Thoracic aorta (tissue), 2 donors: ENCODE measurements around the gene APOC3. TPM values are rescaled to one million over a fixed set of nuclear protein-coding genes. Genes with fewer than 3 reads are reported as not detected.

ENCODE experiments used
- ATAC-seq: fragments of 150-250 bp; one replicate; pipeline ENCODE4 v1.8.0; 2017; ENCODE audit warnings: low read depth; ENCODE audit not compliant: insufficient number of reproducible peaks, low FRiP score
- DNase-seq: peaks from one replicate; pipeline ENCODE4 v3.0.0-alpha.2; 2020; ENCODE audit warnings: low spot score
- H3K27ac ChIP-seq, 2 donors: fragments of 200-600 bp; sonication (generic); 1 replicate in 1 of 2; 2 replicates in 1 of 2; pipeline ENCODE4 v1.5.1; 2016; ENCODE audit warnings: mild to moderate bottlenecking in 2 of 2, moderate library complexity in 2 of 2
- H3K27me3 ChIP-seq: fragments of 200-600 bp; sonication (generic); replicated peaks from 2 replicates; pipeline ENCODE4 v1.6.0; 2016; ENCODE audit warnings: mild to moderate bottlenecking; ENCODE audit not compliant: insufficient read depth
- H3K36me3 ChIP-seq: fragments of 200-600 bp; sonication (generic); one replicate; pipeline ENCODE4 v1.5.1; 2016
- H3K4me1 ChIP-seq, 2 donors: fragments of 200-600 bp; sonication (generic); 1 replicate in 1 of 2; 2 replicates in 1 of 2; pipeline versions ENCODE4 v1.5.1 to v1.6.0; 2016; ENCODE audit warnings: low read depth in 2 of 2, mild to moderate bottlenecking in 1 of 2; ENCODE audit not compliant: control insufficient read depth in 1 of 2
- H3K4me3 ChIP-seq: fragments of 200-600 bp; sonication (generic); 2 replicates; pipeline ENCODE4 v1.5.1; 2016; ENCODE audit warnings: mild to moderate bottlenecking
- H3K9me3 ChIP-seq: fragments of 200-600 bp; sonication (generic); 2 replicates; pipeline ENCODE4 v1.5.1; 2016
- CTCF ChIP-seq: fragments of 200-600 bp; sonication (generic); IDR thresholded peaks from one replicate; pipeline ENCODE4 v1.5.1; 2019; ENCODE audit warnings: antibody characterized with exemption
- total RNA-seq, 2 donors: library from RNA; depleted of rRNA; stranded (reverse); fragments of >200 nt; gene quantifications; one replicate each; pipeline versions ENCODE4 v1.1.0 to v1.2.3, GENCODE V29; 2016

The APOC3 gene
- total RNA-seq, 2 donors from 2014 or later = not detected

- H3K36me3 ChIP-seq = peaks cover 40% of the 10 kb centered on the region
- H3K27ac ChIP-seq = no peak overlapping the region
- H3K9me3 ChIP-seq = no peaks in the 10 kb centered on the region
- H3K4me3 ChIP-seq = no peak overlapping the region
- no peak for TF ChIP-seq CTCF
- no peak for ATAC-seq
- no peaks in the 10 kb centered on the region for H3K27me3 ChIP-seq
- no peaks in the 10 kb centered on the region for H3K4me1 ChIP-seq
- DNase-seq = no peak
These were observed 37.2 kb downstream of the APOC3 start for GRCh38 chr11:116866804-116867455.

GRCh38 chr11:116867619-116868018, 37.9 kb downstream of the APOC3 start:
- Histone ChIP-seq H3K4me3 (no peak overlapping the region), H3K4me1 (no peaks in the 10 kb centered on the region), H3K27ac (no peak overlapping the region), H3K9me3 (no peaks in the 10 kb centered on the region), H3K27me3 (no peaks in the 10 kb centered on the region), H3K36me3 (peaks cover 41% of the 10 kb centered on the region)
- DNase-seq (no peak), ATAC-seq (no peak)
- no peak for TF ChIP-seq CTCF

- H3K27ac ChIP-seq = no peak overlapping the region
- no peak for TF ChIP-seq CTCF
- H3K4me3 ChIP-seq = no peak overlapping the region
- DNase-seq (no peak), ATAC-seq (no peak)
- H3K4me1 ChIP-seq = no peaks in the 10 kb centered on the region
- no peaks in the 10 kb centered on the region for H3K27me3 ChIP-seq
- no peaks in the 10 kb centered on the region for H3K9me3 ChIP-seq
- peaks cover 43% of the 10 kb centered on the region for H3K36me3 ChIP-seq
These were observed 38.4 kb downstream of the APOC3 start for GRCh38 chr11:116868066-116868465.

GRCh38 chr11:116869610-116870009, 39.9 kb downstream of the APOC3 start:
- Histone ChIP-seq H3K9me3 (no peaks in the 10 kb centered on the region), H3K27ac (no peak overlapping the region), H3K27me3 (no peaks in the 10 kb centered on the region), H3K4me1 (no peaks in the 10 kb centered on the region), H3K36me3 (peaks cover 37% of the 10 kb centered on the region), H3K4me3 (no peak overlapping the region)
- ATAC-seq = no peak
- DNase-seq = no peak
- TF ChIP-seq CTCF = no peak

GRCh38 chr11:116870054-116870453, 40.3 kb downstream of the APOC3 start:
- no peaks in the 10 kb centered on the region for H3K27me3 ChIP-seq
- no peak for ATAC-seq
- H3K9me3 ChIP-seq = no peaks in the 10 kb centered on the region
- H3K4me3 ChIP-seq = no peak overlapping the region
- no peak for DNase-seq
- no peak overlapping the region for H3K27ac ChIP-seq
- peaks cover 34% of the 10 kb centered on the region for H3K36me3 ChIP-seq
- H3K4me1 ChIP-seq = no peaks in the 10 kb centered on the region
- TF ChIP-seq CTCF = no peak
